HepG2 (cell line): Measurements from ENCODE around the gene BARX2. TPM values are rescaled to one million over a fixed set of nuclear protein-coding genes. Genes with fewer than 3 reads are reported as not detected.

Source experiments
- ATAC-seq: fragments of 200-7000 bp; cut with Tn5 transposase; 3 replicates; pipeline ENCODE4 v1.9.1; 2020; ENCODE audit warnings: mild to moderate bottlenecking, moderate library complexity
- BruUV-seq: library from RNA; stranded (reverse); fragments of 400-500 nt; replicated peaks from 2 replicates; lab custom pipeline; 2021; lab: Mats Ljungman, UMichigan
- CTCF ChIA-PET: fragments of 300-600 bp; formaldehyde crosslinking; extraction: SDS; loops from one replicate; lab custom pipeline; 2021; ENCODE audit warnings: low total read pairs, inconsistent platforms, low intra/inter-chr PET ratio; lab: Yijun Ruan, JAX
- POLR2A ChIA-PET: fragments of 350-600 bp; sonication (Branson Sonifier 250); formaldehyde crosslinking; loops from one replicate; lab custom pipeline; 2020; ENCODE audit warnings: antibody characterized with exemption, inconsistent platforms; lab: Yijun Ruan, JAX
- DNase-seq: peaks from one replicate; pipeline ENCODE4 v3.0.0-alpha.2; 2015; ENCODE audit warnings: low spot score
- FAIRE-seq: peaks from 3 replicates; lab custom pipeline; 2011; peaks lifted over from hg19 to GRCh38; lab: Jason Lieb, UNC
- H2AFZ ChIP-seq: one replicate; pipeline ENCODE4 v1.6.1; 2011; ENCODE audit warnings: low read length, inconsistent platforms
- H3K27ac ChIP-seq: fragments of 300-600 bp; 3 replicates; pipeline ENCODE4 v1.8.0; 2011; ENCODE audit warnings: mixed run types, mild to moderate bottlenecking, mixed read lengths, low read length, inconsistent platforms; ENCODE audit not compliant: insufficient read depth; ENCODE audit errors: extremely low read length
- H3K27me3 ChIP-seq, 2 experiments: fragments of 200-600 bp in 1 of 2; 2 replicates in 1 of 2; 3 replicates in 1 of 2; pipeline versions ENCODE4 v1.6.0 to v1.8.0; 2011; ENCODE audit warnings: low read length in 2 of 2, mild to moderate bottlenecking in 2 of 2, moderate library complexity in 2 of 2, inconsistent platforms in 1 of 2; ENCODE audit not compliant: insufficient read depth in 2 of 2, control insufficient read depth in 1 of 2
- H3K36me3 ChIP-seq, 2 experiments: fragments of 200-600 bp in 1 of 2; replicated peaks in 1 of 2; 2 replicates in 1 of 2; 3 replicates in 1 of 2; pipeline versions ENCODE4 v1.5.1 to v1.8.0; 2011; ENCODE audit warnings: low read length in 2 of 2, inconsistent platforms in 1 of 2; ENCODE audit not compliant: insufficient read depth in 2 of 2, control insufficient read depth in 1 of 2
- H3K4me1 ChIP-seq: 2 replicates; pipeline ENCODE4 v1.5.1; 2012; ENCODE audit warnings: low read length, inconsistent platforms; ENCODE audit not compliant: insufficient read depth
- H3K4me2 ChIP-seq: 2 replicates; pipeline ENCODE4 v1.6.0; 2011; ENCODE audit warnings: low read depth, low read length, inconsistent platforms
- H3K4me3 ChIP-seq, 3 experiments: fragments of 200-600 bp in 1 of 3; sonication (generic), shearing (Covaris generic) in 1 of 3; replicated peaks in 1 of 3; 2 replicates each; pipeline ENCODE4 v1.5.1; 2011 to 2016; ENCODE audit warnings: low read length in 3 of 3, inconsistent platforms in 2 of 3, low read depth in 2 of 3, mild to moderate bottlenecking in 2 of 3, control low read depth in 1 of 3, mixed read lengths in 1 of 3; ENCODE audit not compliant: insufficient read depth in 1 of 3
- H3K79me2 ChIP-seq: one replicate; pipeline ENCODE4 v1.6.1; 2011; ENCODE audit warnings: low read length, inconsistent platforms; ENCODE audit not compliant: insufficient read depth
- H3K9ac ChIP-seq: 2 replicates; pipeline ENCODE4 v1.6.0; 2011; ENCODE audit warnings: mild to moderate bottlenecking, low read depth, low read length, inconsistent platforms; ENCODE audit not compliant: insufficient read depth
- H3K9me3 ChIP-seq: 2 replicates; pipeline ENCODE4 v1.5.1; 2012; ENCODE audit warnings: mild to moderate bottlenecking, low read length
- H4K20me1 ChIP-seq: 2 replicates; pipeline ENCODE4 v1.6.0; 2011; ENCODE audit warnings: inconsistent platforms, mild to moderate bottlenecking, low read length, moderate library complexity; ENCODE audit not compliant: insufficient read depth
- ARID5B ChIP-seq: IDR thresholded peaks from 2 replicates; pipeline ENCODE4 v1.4.0; 2020; ENCODE audit warnings: mild to moderate bottlenecking, missing genetic modification reagents
- CENPBD1 ChIP-seq: sonication (generic); formaldehyde crosslinking; IDR thresholded peaks from 2 replicates; pipeline ENCODE4 v1.8.0; 2022; ENCODE audit warnings: missing genetic modification reagents, low read depth, mild to moderate bottlenecking, borderline replicate concordance
- ELF1 ChIP-seq: sonication (generic); formaldehyde crosslinking; IDR thresholded peaks from 2 replicates; pipeline ENCODE4 v1.4.0; 2020; ENCODE audit warnings: missing genetic modification reagents
- HINFP ChIP-seq: sonication (generic); formaldehyde crosslinking; IDR thresholded peaks from 2 replicates; pipeline ENCODE4 v1.4.0; 2020; ENCODE audit warnings: low read depth, mild to moderate bottlenecking, missing genetic modification reagents
- HNF1B ChIP-seq: sonication (generic); formaldehyde crosslinking; IDR thresholded peaks from 2 replicates; pipeline ENCODE4 v1.5.1; 2020; ENCODE audit warnings: mild to moderate bottlenecking, moderate library complexity, missing genetic modification reagents
- KDM3A ChIP-seq: IDR thresholded peaks from 2 replicates; pipeline ENCODE4 v1.6.1; 2018; ENCODE audit warnings: low read depth, missing compliant biosample characterization
- NFRKB ChIP-seq: fragments of 450-650 bp; IDR thresholded peaks from 2 replicates; pipeline ENCODE4 v1.6.1; 2017
- NR1H2 ChIP-seq: sonication (generic); formaldehyde crosslinking; IDR thresholded peaks from 2 replicates; pipeline ENCODE4 v1.8.1; 2022; ENCODE audit warnings: low read depth, missing genetic modification reagents, borderline replicate concordance
- POLR2A ChIP-seq, 2 experiments: IDR thresholded peaks; 2 replicates each; pipeline ENCODE4 v1.6.1; 2011; ENCODE audit warnings: low read depth in 2 of 2, low read length in 2 of 2, mild to moderate bottlenecking in 1 of 2, moderate library complexity in 1 of 2; ENCODE audit not compliant: insufficient read depth in 1 of 2
- SAP130 ChIP-seq: IDR thresholded peaks from 2 replicates; pipeline ENCODE4 v1.6.1; 2016; ENCODE audit warnings: low read depth
- ZNF136 ChIP-seq: sonication (generic); formaldehyde crosslinking; IDR thresholded peaks from 2 replicates; pipeline ENCODE4 v1.8.1; 2022; ENCODE audit warnings: low read depth, mild to moderate bottlenecking, moderate library complexity, missing genetic modification reagents
- ZNF260 ChIP-seq: sonication (generic); formaldehyde crosslinking; IDR thresholded peaks from 2 replicates; pipeline ENCODE4 v1.4.0; 2020; ENCODE audit warnings: missing genetic modification reagents, low read depth, mild to moderate bottlenecking, borderline replicate concordance
- ZNF414 ChIP-seq: sonication (generic); formaldehyde crosslinking; IDR thresholded peaks from 2 replicates; pipeline ENCODE4 v1.5.0; 2020; ENCODE audit warnings: missing genetic modification reagents
- ZNF598 ChIP-seq: sonication (generic); formaldehyde crosslinking; IDR thresholded peaks from 2 replicates; pipeline ENCODE4 v1.5.1; 2020; ENCODE audit warnings: mild to moderate bottlenecking, missing genetic modification reagents, borderline replicate concordance
- ZNF720 ChIP-seq: sonication (generic); formaldehyde crosslinking; IDR thresholded peaks from 2 replicates; pipeline ENCODE4 v1.4.0; 2020; ENCODE audit warnings: missing genetic modification reagents
- WGBS: methylation state at CpG from one replicate; pipeline ENCODE4 v1.1.6; 2017; ENCODE audit warnings: low lambda C conversion rate; 5-methylcytosine and 5-hydroxymethylcytosine counted together
- in situ Hi-C: cut with HindIII; loops from 2 replicates; pipeline ENCODE4 v1.10.0; 2017; ENCODE audit warnings: low pct_unique_long_range_greater_than_20kb; ENCODE audit not compliant: extremely low pct_ligation_motif_present
- intact Hi-C: fragments of 100-400 bp; cut with micrococcal nuclease; formaldehyde crosslinking; loops from one replicate; pipeline ENCODE4 v1.10.0; 2022; ENCODE audit not compliant: unreplicated experiment
- polyA plus RNA-seq, 8 experiments: library from polyadenylated mRNA; depleted of rRNA in 3 of 8; stranded (reverse) in 7 of 8; unstranded in 1 of 8; fragments of >200 nt; fragmentation: Illumina TruSeq in 4 of 8; extraction: Trizol in 4 of 8; gene quantifications; 2 replicates each; pipeline versions ENCODE4 v1.2.1 to v1.2.3, GENCODE V29; 2011 to 2016; ENCODE audit warnings: low read depth in 4 of 8, missing spikeins in 1 of 8, mixed read lengths in 1 of 8; ENCODE audit not compliant: insufficient read depth in 1 of 8
- total RNA-seq, 5 experiments: library from RNA; depleted of rRNA; stranded (reverse); fragments of >200 nt; fragmentation: Illumina TruSeq; extraction: Trizol; gene quantifications; 2 replicates each; pipeline ENCODE4 v1.2.3, GENCODE V29; 2016; ENCODE audit warnings: low read depth in 1 of 5

BARX2 gene
- total and polyA plus RNA-seq, 2 of the 13 experiments (the other 11 are each of a cell fraction or from before 2014, with no cell fraction given) = not detected

- no TSS peak for BruUV-seq
- H3K4me3 ChIP-seq = peak overlapping the region in 2 of 3 experiments; percentile 3 to 46; a peak in 2 of 6 replicates
- H2AFZ ChIP-seq = peak overlapping the region; percentile 51
- TF ChIP-seq ARID5B (CRISPR knock-in tag) (peak; percentile 74), NFRKB (no peak), NR1H2 (CRISPR knock-in tag) (no peak), CENPBD1 (CRISPR knock-in tag) (no peak), ZNF136 (no peak), ZNF414 (CRISPR knock-in tag) (no peak), ZNF260 (CRISPR knock-in tag) (no peak), ZNF598 (CRISPR knock-in tag) (peak; percentile 55; the same call in 1 of the 2 replicates), ZNF720 (CRISPR knock-in tag) (no peak), HINFP (CRISPR knock-in tag) (0 out of 2 replicates have a peak, but pooled peaks have one; percentile 75), KDM3A (peak; percentile 83; the same call in 1 of the 2 replicates), HNF1B (CRISPR knock-in tag) (peak; percentile 80), ELF1 (CRISPR knock-in tag) (peak; percentile 42), SAP130 (CRISPR knock-in tag) (peak; percentile 29; the same call in 1 of the 2 replicates), POLR2A (IDR thresholded peaks at IDR 0.05; ENCODE audit: insufficient read depth in 1 of 2, low read depth in 2 of 2, low read length in 2 of 2) (no peak)
These were observed 11.4 kb upstream of the BARX2 start for GRCh38 chr11:129364143-129364654.

More at GRCh38 chr11:129364143-129364654, 11.4 kb upstream of the BARX2 start:
- H3K36me3 ChIP-seq = no peaks in the 10 kb centered on the region
- WGBS = 0% methylated on average over 5 of the region's 19 CpGs
- H3K9me3 ChIP-seq = no peaks in the 10 kb centered on the region
- DNase-seq (peak; percentile 80), FAIRE-seq (peak; percentile 59), ATAC-seq (peak; percentile 100)
- no peak overlapping the region for H3K27ac ChIP-seq
- H3K9ac ChIP-seq = no peak overlapping the region
- in situ Hi-C loops (no loop called here), intact Hi-C loops (loop anchor here (1.0 kb wide), 3 partner anchors 247 to 387 kb away; no protein-coding TSS in a partner anchor)
- ChIA-PET POLR2A (no interaction called here), CTCF (interaction anchor here (1.2 to 6.0 kb wide), 5 partner anchors 12 to 385 kb away, joined by 4 to 122 read pairs (median 12); partner anchors contain the start of gene BARX2)
- H3K79me2 ChIP-seq = no peaks in the 10 kb centered on the region
- peaks cover 0 to 22% of the 10 kb centered on the region in 2 experiments; a peak in 2 of 5 replicates for H3K27me3 ChIP-seq
- peaks cover 12% of the 10 kb centered on the region for H3K4me1 ChIP-seq
- no peaks in the 10 kb centered on the region for H4K20me1 ChIP-seq
- peak overlapping the region; percentile 76 for H3K4me2 ChIP-seq
